Stimulated activated naive CD8-positive, alpha-beta T cell treated with anti-CD3 and anti-CD28 coated beads, Interleukin-15, Interleukin-2, amounts not matched to agents 100 ng/mL and 50 ng/mL, for 24 hours (primary cell): ENCODE data around the gene ZNF611.
A peak's percentile ranks its signal among the peaks of the same experiment; 100 is the strongest.
"Not testable (repeated sequence)": the region's sequence is repeated elsewhere in the genome, so short reads cannot be mapped to it uniquely, and the experiment has no call there.

Source experiments
- H3K27ac Mint-ChIP-seq: one replicate; pipeline ENCODE4 v1.8.0; 2021; ENCODE audit warnings: mild to moderate bottlenecking, mixed read lengths
- H3K27me3 Mint-ChIP-seq: one replicate; pipeline ENCODE4 v1.8.0; 2021; ENCODE audit warnings: mixed read lengths
- H3K36me3 Mint-ChIP-seq: one replicate; pipeline ENCODE4 v1.8.0; 2021; ENCODE audit warnings: low read depth, mixed read lengths
- H3K4me1 Mint-ChIP-seq: one replicate; pipeline ENCODE4 v1.8.0; 2021; ENCODE audit warnings: low read depth, mixed read lengths
- H3K4me3 Mint-ChIP-seq: one replicate; pipeline ENCODE4 v1.8.0; 2021; ENCODE audit warnings: mild to moderate bottlenecking, mixed read lengths
- H3K9me3 Mint-ChIP-seq: one replicate; pipeline ENCODE4 v1.8.0; 2021; ENCODE audit warnings: mixed read lengths

ZNF611 gene

DNA sequence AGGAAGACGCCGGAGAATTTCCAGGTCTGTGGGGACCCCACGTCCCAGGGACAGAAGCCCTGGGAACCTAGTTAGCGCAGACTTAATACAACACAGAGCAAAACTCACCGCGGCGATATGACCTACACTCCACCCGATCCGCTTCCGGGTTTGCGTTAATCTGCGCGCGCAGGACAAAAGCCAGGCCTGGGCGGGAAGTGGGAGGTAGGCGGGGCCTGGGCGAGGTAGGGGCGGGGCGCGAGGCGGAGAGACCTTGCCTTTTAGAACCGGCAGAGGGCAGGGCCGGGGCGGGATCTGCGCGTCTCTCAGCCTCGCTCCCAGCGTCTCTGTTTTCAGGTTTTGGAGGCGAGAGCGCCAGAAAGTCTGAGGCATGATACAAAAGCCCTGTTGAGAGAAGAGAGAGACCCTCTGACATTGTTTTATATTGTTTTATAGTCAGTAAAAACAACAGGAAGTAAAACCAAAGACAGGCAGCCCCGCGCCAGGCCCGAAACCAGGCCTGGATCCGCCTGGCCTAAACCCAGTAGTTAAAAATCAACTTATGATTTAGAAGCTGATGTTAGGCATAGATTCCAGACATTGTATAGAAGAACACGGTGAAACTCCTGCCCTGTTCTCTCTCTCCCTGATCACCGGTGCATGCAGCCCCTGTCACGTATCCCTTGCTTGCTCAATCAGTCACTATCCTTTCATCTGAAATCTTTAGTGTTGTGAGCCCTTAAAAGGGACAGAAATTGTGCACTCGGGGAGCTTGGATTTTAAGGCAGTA is at the start of gene ZNF611:
TSS of gene ZNF611 (minus strand) at position 152 of the 769 bp plus-strand sequence. CDS start 19,150 bp downstream, outside the sequence.
- H3K36me3 Mint-ChIP-seq: peaks cover 19% of the 10 kb centered on the region
- peaks cover 27% of the 10 kb centered on the region for H3K4me1 Mint-ChIP-seq
- no peaks in the 10 kb centered on the region for H3K27me3 Mint-ChIP-seq
- H3K9me3 Mint-ChIP-seq: no peaks in the 10 kb centered on the region
- H3K27ac Mint-ChIP-seq: peak within 1 kb of the TSS; percentile 86
- peak within 1 kb of the TSS; percentile 86 for H3K4me3 Mint-ChIP-seq

DNA sequence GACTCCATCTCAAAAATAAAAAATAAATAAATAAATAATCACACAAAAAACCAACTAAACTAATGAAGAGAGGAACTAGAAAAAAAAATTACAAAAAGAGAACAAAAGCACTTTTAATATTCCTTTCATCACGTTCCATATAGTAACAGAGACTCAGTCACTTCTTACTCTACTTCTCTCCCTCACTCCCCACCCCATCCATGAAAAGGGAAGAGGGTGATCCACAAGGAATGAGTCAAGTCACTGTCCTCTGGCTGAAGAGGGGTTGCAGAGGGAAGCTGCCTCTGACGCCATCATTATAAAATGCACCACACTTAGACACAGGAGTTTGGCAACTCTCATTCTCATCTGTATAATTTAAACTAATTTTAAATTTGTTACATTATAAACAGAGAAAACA is 48.0 kb upstream of the ZNF611 start:
- H3K27ac Mint-ChIP-seq, H3K4me3 Mint-ChIP-seq, H3K27me3 Mint-ChIP-seq: not testable (repeated sequence)
- Mint-ChIP-seq H3K9me3 (peaks cover 17% of the 10 kb centered on the region), H3K36me3 (peaks cover 59% of the 10 kb centered on the region), H3K4me1 (peaks cover 55% of the 10 kb centered on the region)

DNA sequence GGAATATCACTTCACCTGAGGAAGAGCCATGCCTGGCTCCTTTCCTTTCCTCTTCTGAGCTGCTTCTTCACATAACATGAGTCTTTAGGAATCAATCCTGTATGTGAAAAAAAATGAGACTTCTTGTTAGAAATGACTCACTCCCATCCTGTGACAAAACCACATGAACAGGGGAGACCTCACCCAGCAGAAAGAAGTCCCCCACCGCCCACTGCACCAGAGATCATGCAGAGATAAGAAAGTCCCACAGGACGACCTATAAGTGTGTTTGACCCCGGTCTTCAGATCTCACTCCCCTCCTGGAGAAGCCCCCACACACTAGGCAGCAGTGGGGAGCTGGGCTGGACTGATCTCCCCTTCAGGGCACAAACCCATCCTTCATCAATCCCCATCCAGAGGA is 44.0 kb upstream of the ZNF611 start:
- Mint-ChIP-seq H3K4me3 (no peak overlapping the region), H3K36me3 (peaks cover 70% of the 10 kb centered on the region), H3K27ac (peak overlapping the region; percentile 40)

DNA sequence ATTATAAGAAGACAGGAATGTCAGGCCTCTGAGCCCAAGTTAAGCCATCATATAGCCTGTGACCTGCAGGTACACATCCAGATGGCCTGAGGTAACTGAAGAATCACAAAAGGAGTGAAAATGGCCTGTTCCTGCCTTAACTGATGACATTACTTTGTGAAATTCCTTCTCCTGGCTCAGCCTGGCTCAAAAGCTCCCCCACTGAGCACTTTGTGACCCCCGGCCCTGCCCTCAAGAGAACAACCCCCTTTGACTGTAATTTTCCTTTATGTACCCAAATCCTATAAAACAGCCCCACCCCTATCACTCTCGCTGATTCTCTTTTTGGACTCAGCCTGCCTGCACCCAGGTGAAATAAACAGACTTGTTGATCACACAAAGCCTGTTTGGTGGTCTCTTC is 21.6 kb upstream of the ZNF611 start:
- H3K4me1 Mint-ChIP-seq, H3K27me3 Mint-ChIP-seq: not testable (repeated sequence)
- H3K9me3 Mint-ChIP-seq: peaks cover 32% of the 10 kb centered on the region

More for the DNA sequence above, 44.0 kb upstream of the ZNF611 start:
- H3K9me3 Mint-ChIP-seq: peaks cover 18% of the 10 kb centered on the region
- H3K4me1 Mint-ChIP-seq: peaks cover 26% of the 10 kb centered on the region
- no peaks in the 10 kb centered on the region for H3K27me3 Mint-ChIP-seq

DNA sequence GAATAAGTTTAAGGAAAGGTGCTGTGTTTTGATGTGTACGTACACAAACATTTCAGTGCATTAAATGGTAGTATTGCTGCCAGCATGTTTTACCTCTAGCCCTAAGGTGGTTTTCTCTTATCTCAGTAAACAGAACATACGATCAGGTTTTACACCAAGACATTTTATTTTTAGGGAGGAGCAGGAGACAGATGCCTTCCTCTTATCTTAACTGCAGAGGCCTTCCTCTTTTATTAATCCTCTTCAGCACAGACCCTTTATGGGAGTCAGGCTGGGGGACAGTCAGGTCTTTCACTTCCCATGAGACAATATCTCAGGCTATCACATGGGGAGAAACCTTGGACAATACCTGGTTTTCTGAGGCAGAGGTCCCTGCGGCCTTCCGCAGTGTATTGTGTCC is 14.9 kb upstream of the ZNF611 start:
- Mint-ChIP-seq H3K4me3 (no peak overlapping the region), H3K36me3 (peaks cover 4% of the 10 kb centered on the region), H3K4me1 (no peaks in the 10 kb centered on the region), H3K27me3 (no peaks in the 10 kb centered on the region), H3K27ac (no peak overlapping the region), H3K9me3 (peaks cover 5% of the 10 kb centered on the region)

More for the DNA sequence above, 21.6 kb upstream of the ZNF611 start:
- H3K36me3 Mint-ChIP-seq: peaks cover 20% of the 10 kb centered on the region
- H3K27ac Mint-ChIP-seq, H3K4me3 Mint-ChIP-seq: not testable (repeated sequence)

DNA sequence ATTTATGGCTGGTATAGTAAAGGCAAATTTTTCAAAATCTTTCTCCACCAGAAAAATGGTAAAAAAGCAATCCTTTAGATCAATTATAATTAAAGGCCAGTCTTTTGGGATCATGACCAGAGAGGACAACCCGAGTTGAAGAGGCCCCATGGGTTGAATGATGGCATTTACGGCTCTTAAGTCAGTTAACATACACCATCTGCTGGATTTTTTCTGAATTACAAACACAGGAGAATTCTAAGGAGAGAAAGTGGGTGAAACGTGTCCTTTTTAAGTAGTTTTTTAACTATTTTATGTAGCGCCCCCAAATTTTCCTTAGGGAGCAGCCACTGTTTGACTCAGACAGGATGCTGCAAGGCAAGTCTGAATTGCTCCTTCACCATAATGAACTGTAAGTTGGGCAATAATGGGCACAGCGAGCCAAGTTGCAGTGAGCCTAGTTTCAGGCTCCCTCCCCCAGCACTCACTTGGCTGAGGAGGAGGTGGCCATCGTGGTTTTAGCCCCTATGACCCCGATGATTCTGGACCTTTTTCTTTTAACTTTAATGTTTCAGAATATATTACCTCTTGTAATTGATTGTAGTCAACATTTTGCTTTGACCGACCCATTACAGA is 13.6 kb upstream of the ZNF611 start:
- Mint-ChIP-seq H3K4me1 (no peaks in the 10 kb centered on the region), H3K27ac (no peak overlapping the region), H3K36me3 (no peaks in the 10 kb centered on the region), H3K4me3 (no peak overlapping the region), H3K27me3 (no peaks in the 10 kb centered on the region), H3K9me3 (no peaks in the 10 kb centered on the region)

DNA sequence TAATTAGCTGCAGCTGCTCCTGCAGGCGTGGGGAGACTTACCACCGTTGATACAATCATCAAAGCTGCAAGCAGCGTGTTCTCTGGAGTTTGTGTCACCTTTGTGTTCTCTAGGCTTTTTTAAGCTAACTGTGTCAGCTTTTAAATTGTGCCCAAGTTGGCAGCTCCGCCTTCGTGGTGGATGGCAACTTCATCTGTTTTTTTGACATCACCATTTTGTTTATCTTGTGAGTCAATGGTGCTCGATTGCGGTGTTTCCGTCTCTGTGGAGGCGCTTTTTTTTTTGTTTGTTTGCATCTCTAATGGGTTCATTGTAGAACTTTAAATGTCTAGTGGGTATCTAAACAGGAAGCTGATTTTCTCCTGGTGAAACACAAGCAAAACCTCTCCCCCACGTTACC is 11.1 kb upstream of the ZNF611 start:
- H3K9me3 Mint-ChIP-seq, H3K4me3 Mint-ChIP-seq, H3K36me3 Mint-ChIP-seq, H3K27ac Mint-ChIP-seq, H3K27me3 Mint-ChIP-seq: not testable (repeated sequence)
- peaks cover 14% of the 10 kb centered on the region for H3K4me1 Mint-ChIP-seq

DNA sequence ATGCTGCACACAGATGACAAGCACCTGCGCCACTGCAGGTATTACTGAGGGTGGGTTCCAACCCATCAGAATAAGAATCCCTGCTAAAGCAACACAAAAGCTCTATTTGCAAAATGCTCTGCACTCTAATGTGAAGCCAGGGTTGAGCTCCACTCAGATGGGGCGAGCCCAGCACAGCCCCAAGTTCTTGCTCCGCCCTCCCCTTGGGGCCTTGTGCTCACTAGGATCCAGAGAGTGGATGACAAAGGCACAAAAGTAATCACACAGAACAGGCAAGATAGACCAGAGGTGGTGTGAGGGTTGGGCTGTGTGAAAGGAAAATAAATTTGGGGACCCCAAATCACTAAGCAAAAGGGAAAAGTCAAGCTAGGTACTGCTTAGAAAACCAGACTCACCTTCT is 8.2 kb upstream of the ZNF611 start:
- Mint-ChIP-seq H3K36me3 (peaks cover under 1% of the 10 kb centered on the region), H3K9me3 (no peaks in the 10 kb centered on the region), H3K27ac (no peak overlapping the region), H3K4me3 (no peak overlapping the region), H3K4me1 (peaks cover 14% of the 10 kb centered on the region), H3K27me3 (no peaks in the 10 kb centered on the region)

DNA sequence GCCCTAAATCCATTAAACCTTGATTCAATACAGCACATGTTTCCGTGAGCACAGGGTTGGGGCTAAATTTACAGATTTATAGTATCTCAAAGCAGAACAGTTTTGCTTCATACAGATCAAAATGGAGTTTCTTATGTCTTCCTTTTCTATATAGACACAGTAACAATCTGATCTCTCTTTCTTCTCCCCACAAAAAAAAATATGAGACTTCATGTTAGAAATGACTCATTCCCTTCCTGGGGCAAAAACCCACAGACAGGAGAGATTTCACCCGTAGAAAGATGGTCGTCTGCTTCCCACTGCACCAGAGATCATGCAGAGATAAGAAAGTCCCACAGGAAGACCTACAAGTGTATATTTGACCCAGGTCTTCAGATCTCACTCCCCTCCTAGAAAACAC is 7.7 kb upstream of the ZNF611 start:
- no peaks in the 10 kb centered on the region for H3K27me3 Mint-ChIP-seq
- no peak overlapping the region for H3K27ac Mint-ChIP-seq
- no peaks in the 10 kb centered on the region for H3K9me3 Mint-ChIP-seq
- no peak overlapping the region for H3K4me3 Mint-ChIP-seq
- H3K36me3 Mint-ChIP-seq: peaks cover 3% of the 10 kb centered on the region
- H3K4me1 Mint-ChIP-seq: peaks cover 14% of the 10 kb centered on the region

DNA sequence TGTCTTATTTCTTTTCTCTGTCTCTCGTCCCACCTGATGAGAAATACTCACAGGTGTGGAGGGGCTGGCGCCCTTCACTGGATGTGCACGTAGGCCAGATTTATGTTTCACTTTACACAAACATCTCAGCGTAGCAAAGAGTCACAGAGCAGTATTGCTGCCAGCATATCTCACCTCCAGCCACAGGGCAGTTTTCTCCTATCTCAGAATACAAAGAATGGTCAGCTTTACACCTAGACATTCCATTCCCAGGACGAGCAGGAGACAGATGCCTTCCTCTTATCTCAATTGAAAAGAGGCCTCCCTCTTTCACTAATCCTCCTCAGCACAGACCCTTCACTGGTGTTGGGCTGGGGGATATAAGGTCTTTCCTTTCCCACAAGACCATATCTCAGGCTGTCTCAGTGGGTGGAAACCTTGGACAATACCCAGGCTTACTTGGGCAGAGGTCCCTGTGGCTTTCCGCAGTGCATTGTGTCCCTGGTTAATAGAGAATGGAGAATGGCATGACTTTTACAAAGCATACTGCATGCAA is 7.2 kb upstream of the ZNF611 start:
- no peaks in the 10 kb centered on the region for H3K27me3 Mint-ChIP-seq
- H3K9me3 Mint-ChIP-seq: no peaks in the 10 kb centered on the region
- no peak overlapping the region for H3K27ac Mint-ChIP-seq
- H3K4me3 Mint-ChIP-seq: no peak overlapping the region
- peaks cover 14% of the 10 kb centered on the region for H3K4me1 Mint-ChIP-seq
- peaks cover 3% of the 10 kb centered on the region for H3K36me3 Mint-ChIP-seq

DNA sequence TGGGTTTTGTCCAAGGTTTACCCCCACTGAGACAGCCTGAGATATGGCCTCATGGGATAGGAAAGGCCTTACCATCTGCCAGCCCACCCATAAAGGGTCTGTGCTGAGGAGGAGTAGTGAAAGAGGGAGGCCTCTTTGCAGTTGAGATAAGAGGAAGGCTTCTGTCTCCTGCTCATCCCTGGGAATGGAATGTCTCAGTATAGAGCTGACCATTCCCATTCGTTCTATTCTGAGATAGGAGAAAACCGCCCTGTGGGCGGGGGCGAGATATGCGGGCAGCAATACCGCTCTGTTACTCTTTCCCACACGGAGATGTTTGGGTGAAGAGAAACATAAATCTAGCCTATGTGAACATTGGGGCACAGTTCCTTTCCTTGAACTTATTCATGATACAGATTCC is 6.5 kb upstream of the ZNF611 start:
- peaks cover 14% of the 10 kb centered on the region for H3K4me1 Mint-ChIP-seq
- not testable (repeated sequence) for H3K36me3 Mint-ChIP-seq, H3K9me3 Mint-ChIP-seq, H3K27me3 Mint-ChIP-seq, H3K4me3 Mint-ChIP-seq, H3K27ac Mint-ChIP-seq

DNA sequence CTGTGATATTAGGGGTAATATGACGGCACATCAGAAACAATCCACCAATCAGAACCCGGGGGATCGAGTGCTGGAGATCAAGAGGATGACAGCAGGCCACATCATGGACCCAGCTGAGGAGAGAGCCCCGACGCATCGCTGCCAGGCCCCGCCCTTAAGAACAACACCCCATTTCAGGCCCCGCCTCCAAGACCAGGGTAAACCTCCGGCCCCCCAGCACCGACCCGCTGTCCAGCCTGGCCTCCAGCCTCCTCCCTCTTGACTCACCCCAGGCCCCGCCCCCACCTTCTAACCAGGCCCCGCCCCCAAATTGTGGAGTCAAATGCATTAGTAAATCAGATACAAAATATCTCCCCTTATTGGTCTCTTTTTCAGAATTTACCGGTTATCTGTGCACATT is 4.7 kb upstream of the ZNF611 start:
- peaks cover 3% of the 10 kb centered on the region for H3K36me3 Mint-ChIP-seq
- no peaks in the 10 kb centered on the region for H3K9me3 Mint-ChIP-seq
- no peak overlapping the region for H3K4me3 Mint-ChIP-seq
- H3K4me1 Mint-ChIP-seq: peaks cover 24% of the 10 kb centered on the region
- no peak overlapping the region for H3K27ac Mint-ChIP-seq
- no peaks in the 10 kb centered on the region for H3K27me3 Mint-ChIP-seq

DNA sequence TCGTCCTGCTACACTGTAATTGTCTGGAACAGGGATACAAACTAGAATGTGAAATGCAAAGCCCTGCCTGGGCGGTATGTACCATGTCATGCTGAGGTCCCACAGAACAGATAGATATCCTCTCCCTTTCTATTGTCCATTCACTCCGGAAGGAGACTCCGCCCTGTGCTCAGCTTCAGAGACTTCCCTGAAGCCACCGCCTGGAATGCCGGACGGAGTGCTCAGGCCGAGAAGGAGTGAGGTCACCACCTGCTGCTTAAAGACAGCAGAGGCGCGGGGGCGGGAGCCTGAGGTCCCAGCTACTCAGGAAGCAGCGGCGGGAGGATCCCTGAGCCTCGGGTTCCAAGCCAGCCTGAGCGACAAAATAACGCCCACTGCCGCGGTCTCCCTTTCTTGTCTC is 890 bp upstream of the ZNF611 start:
- H3K9me3 Mint-ChIP-seq: no peaks in the 10 kb centered on the region
- H3K36me3 Mint-ChIP-seq: peaks cover 16% of the 10 kb centered on the region
- no peaks in the 10 kb centered on the region for H3K27me3 Mint-ChIP-seq
- peak overlapping the region; percentile 86 for H3K4me3 Mint-ChIP-seq
- peak overlapping the region; percentile 86 for H3K27ac Mint-ChIP-seq
- peaks cover 27% of the 10 kb centered on the region for H3K4me1 Mint-ChIP-seq

DNA sequence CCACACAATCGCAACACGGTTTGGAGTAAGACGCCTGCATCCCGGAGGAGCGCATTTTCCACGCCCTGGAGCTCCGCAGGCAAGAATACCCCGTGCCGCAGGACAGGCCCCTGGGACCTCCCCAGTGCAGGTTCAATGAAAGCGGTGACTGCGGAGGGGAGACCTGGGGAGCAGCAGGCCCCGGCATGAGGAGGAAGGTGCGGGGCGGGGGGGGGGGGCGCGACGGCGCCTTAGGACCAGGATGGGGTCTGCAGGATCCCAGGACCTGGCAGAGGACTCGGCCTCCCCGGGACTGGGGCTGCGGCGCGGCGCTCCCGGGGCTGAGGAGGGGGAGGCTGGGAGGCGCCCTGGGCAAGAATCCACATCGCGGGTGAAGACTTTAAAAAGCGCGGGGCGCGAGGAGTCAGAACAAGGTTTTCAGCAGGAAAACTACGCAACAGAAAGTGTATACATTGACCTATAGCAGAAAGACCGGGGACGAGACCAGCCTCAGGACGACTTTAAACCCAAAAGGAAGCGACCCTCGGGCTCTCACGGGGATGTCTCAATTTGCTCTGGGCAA is 432 bp downstream of the ZNF611 start:
- peak overlapping the region; percentile 86 for H3K4me3 Mint-ChIP-seq
- no peaks in the 10 kb centered on the region for H3K27me3 Mint-ChIP-seq

DNA sequence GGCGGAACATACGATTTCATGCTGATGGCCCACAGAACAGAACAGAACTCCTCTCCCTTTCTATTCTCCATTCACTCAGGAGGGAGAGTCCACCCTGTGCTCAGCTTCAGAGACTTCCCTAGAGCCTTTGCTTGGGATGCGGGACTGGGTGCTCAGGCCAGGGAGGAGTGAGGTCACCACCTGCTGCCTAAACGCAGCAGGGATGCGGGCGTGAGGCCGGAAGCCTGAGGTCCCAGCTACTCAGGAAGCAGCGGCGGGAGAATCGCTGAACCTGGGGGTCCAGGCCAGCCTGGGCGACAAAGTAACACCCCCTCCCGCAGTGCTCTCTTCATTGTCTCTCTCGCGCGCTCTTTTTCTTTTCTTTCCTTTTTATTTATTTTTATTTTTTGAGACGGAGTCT is 8.8 kb downstream of the ZNF611 start:
- not testable (repeated sequence) for H3K9me3 Mint-ChIP-seq, H3K4me3 Mint-ChIP-seq, H3K4me1 Mint-ChIP-seq, H3K27me3 Mint-ChIP-seq, H3K27ac Mint-ChIP-seq
- H3K36me3 Mint-ChIP-seq: peaks cover 80% of the 10 kb centered on the region

More for the DNA sequence above, 432 bp downstream of the ZNF611 start:
- Mint-ChIP-seq H3K27ac (peak overlapping the region; percentile 86), H3K4me1 (peaks cover 31% of the 10 kb centered on the region), H3K9me3 (no peaks in the 10 kb centered on the region), H3K36me3 (peaks cover 25% of the 10 kb centered on the region)
